ENCODE results near the gene POU2AF2.
A peak's percentile ranks its signal among the peaks of the same experiment; 100 is the strongest.

The POU2AF2 gene

GRCh38 chr11:111236383-111236782 lies 9.1 kb upstream of the POU2AF2 start:
- peaks cover 5% of the 10 kb centered on the region for H3K4me1 ChIP-seq (ENCODE audit: control insufficient read depth, low read length)
- no peaks in the 10 kb centered on the region for H3F3A ChIP-seq (ENCODE audit: control insufficient read depth, insufficient read depth)
- H3K27me3 ChIP-seq (ENCODE audit: control insufficient read depth, low read length): no peaks in the 10 kb centered on the region
- H3K4me2 ChIP-seq (ENCODE audit: low read length): no peak overlapping the region
- H3K4me3 ChIP-seq (ENCODE audit: low read length): no peak overlapping the region
- H3K27ac ChIP-seq (ENCODE audit: low read depth, low read length): no peak overlapping the region
- no peaks in the 10 kb centered on the region for H3K36me3 ChIP-seq (ENCODE audit: control insufficient read depth, low read length)
- no peak for TF ChIP-seq EZH2phosphoT487 (IDR thresholded peaks at IDR 0.05; ENCODE audit: borderline replicate concordance, low read length)
- TF ChIP-seq CTCF (IDR thresholded peaks at IDR 0.05; ENCODE audit: low read depth, low read length, poor library complexity, severe bottlenecking): no peak
- H3K79me2 ChIP-seq (ENCODE audit: control insufficient read depth, low read length): no peaks in the 10 kb centered on the region
- H4K20me1 ChIP-seq (ENCODE audit: control insufficient read depth, insufficient read depth, low read depth, low read length): no peaks in the 10 kb centered on the region
- H3K9me2 ChIP-seq (replicated peaks; ENCODE audit: control insufficient read depth, low read length): no peaks in the 10 kb centered on the region
- H3K9me3 ChIP-seq (ENCODE audit: control insufficient read depth, insufficient read depth, low read length): no peaks in the 10 kb centered on the region

- Histone ChIP-seq H3K27me3 (ENCODE audit: control insufficient read depth, low read length) (no peaks in the 10 kb centered on the region), H3K4me1 (ENCODE audit: control insufficient read depth, low read length) (peaks cover under 1% of the 10 kb centered on the region)
Measured at GRCh38 chr11:111237926-111238325, 7.6 kb upstream of the POU2AF2 start.

GRCh38 chr11:111246956-111247355 lies 1.4 kb downstream of the POU2AF2 start:
- Histone ChIP-seq H3K4me2 (ENCODE audit: low read length) (peak overlapping the region; percentile 52), H3K27me3 (ENCODE audit: control insufficient read depth, low read length) (no peaks in the 10 kb centered on the region), H3K79me2 (ENCODE audit: control insufficient read depth, low read length) (no peaks in the 10 kb centered on the region), H3F3A (ENCODE audit: control insufficient read depth, insufficient read depth) (no peaks in the 10 kb centered on the region), H3K27ac (ENCODE audit: low read depth, low read length) (peak overlapping the region; percentile 13; the same call in 1 of the 2 replicates), H3K4me3 (ENCODE audit: low read length) (peak overlapping the region; percentile 31), H4K20me1 (ENCODE audit: control insufficient read depth, insufficient read depth, low read depth, low read length) (no peaks in the 10 kb centered on the region), H3K36me3 (ENCODE audit: control insufficient read depth, low read length) (no peaks in the 10 kb centered on the region), H3K9me2 (replicated peaks; ENCODE audit: control insufficient read depth, low read length) (no peaks in the 10 kb centered on the region), H3K9me3 (ENCODE audit: control insufficient read depth, insufficient read depth, low read length) (no peaks in the 10 kb centered on the region), H3K4me1 (ENCODE audit: control insufficient read depth, low read length) (peaks cover 49% of the 10 kb centered on the region)
- TF ChIP-seq EZH2phosphoT487 (IDR thresholded peaks at IDR 0.05; ENCODE audit: borderline replicate concordance, low read length): no peak
- TF ChIP-seq CTCF (IDR thresholded peaks at IDR 0.05; ENCODE audit: low read depth, low read length, poor library complexity, severe bottlenecking): no peak

More at GRCh38 chr11:111237926-111238325, 7.6 kb upstream of the POU2AF2 start:
- Histone ChIP-seq H3K4me3 (ENCODE audit: low read length) (no peak overlapping the region), H3K79me2 (ENCODE audit: control insufficient read depth, low read length) (no peaks in the 10 kb centered on the region), H3K4me2 (ENCODE audit: low read length) (no peak overlapping the region), H3K9me3 (ENCODE audit: control insufficient read depth, insufficient read depth, low read length) (no peaks in the 10 kb centered on the region), H3K27ac (ENCODE audit: low read depth, low read length) (no peak overlapping the region), H3K36me3 (ENCODE audit: control insufficient read depth, low read length) (no peaks in the 10 kb centered on the region), H4K20me1 (ENCODE audit: control insufficient read depth, insufficient read depth, low read depth, low read length) (no peaks in the 10 kb centered on the region), H3F3A (ENCODE audit: control insufficient read depth, insufficient read depth) (no peaks in the 10 kb centered on the region), H3K9me2 (replicated peaks; ENCODE audit: control insufficient read depth, low read length) (no peaks in the 10 kb centered on the region)
- TF ChIP-seq CTCF (IDR thresholded peaks at IDR 0.05; ENCODE audit: low read depth, low read length, poor library complexity, severe bottlenecking): no peak
- no peak for TF ChIP-seq EZH2phosphoT487 (IDR thresholded peaks at IDR 0.05; ENCODE audit: borderline replicate concordance, low read length)
